8988T (cell line): Measurements from ENCODE around the gene HSPA12B.
A peak's percentile ranks its signal among the peaks of the same experiment; 100 is the strongest.

Source experiments
- DNase-seq: peaks from one replicate; pipeline ENCODE4 v3.0.0; 2011

Gene HSPA12B

DNA sequence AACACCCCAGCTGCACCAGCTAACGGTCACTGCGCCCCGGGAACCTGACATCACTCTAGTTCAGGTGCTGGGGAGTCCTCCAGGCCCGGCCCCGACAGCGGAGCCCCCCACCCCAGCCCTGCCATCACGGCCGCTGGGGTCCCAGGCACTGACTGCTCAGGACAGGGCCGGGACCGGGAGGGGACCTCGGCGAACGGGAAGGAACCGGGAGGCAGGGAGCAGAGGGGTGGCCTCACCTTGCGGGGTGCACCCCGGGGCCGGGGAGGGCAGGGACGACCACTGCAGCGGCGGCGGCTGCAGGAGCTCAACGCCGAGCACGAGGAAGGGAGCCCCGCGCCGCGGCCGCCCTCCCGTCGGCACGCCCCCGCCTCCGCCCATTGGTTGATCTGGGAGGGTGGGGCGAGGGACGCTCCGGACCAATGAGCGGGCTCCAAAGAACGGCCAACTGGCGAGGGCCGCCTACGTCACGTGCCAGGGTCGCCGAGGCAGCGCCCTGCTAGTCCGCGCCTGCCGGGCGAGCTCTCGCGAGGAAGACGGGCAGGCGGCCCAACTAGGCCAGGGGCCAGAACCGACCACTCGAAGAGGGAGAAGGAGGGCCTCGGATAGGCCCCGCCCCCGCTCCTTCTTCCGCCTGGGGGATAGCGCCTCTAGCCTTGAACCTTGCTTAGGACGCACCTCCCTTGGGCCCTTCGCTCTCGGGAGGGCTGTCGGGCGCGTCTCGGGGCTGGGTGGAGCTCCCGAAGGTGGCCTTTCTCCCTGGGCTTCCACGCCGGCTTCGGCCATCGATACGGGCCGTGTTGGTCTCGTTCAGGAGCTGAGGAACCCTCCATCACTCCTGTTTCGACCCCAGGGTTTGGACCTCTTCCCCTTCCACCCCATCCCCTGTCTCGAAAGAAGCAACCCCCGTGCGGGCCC lies 35.2 kb downstream of the HSPA12B start, which contains the start of gene ADISSP:
TSS of gene ADISSP (minus strand) at position 327 of the 915 bp plus-strand sequence. CDS start 7,653 bp downstream, outside the sequence.
- DNase-seq = peak; percentile 96

DNA sequence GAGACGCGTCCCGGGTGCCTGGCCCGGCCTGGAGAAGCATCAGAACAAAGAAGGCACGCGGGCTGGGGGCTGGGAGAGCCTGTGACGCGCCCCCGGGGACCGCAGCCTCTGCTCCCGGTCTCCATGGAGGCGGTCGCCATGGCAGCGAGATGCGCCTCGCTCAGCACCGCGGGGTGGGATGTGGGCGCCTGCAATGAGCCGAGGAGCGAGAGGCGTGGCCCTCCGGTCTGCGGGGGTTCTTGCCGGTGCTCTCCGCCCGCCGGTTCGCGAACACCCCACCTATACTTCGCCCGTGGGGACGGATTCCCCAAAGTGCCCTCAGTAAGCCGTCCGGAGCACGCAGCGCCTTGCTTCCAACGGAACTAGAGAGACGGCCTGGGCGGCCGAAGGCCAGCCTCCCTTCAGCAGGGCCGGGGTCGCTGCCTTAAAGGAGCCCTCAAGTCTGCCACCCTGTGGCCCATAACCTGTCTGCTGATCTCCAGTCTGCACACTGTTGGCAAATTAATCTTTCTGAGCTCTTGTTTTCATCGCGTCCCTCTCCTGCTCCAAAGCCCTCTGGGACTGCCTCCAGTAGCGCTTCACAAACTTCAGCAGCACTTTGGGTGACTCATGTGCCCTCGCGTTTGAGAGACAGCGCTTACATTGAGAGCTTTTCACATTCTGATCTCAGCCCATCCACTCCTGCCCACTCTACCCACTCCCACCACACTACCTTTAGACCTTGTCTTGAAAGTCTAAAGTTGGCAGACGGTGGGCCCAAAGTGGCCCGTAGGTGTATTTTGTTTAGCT lies 36.1 kb downstream of the HSPA12B start:
- DNase-seq = no peak

DNA sequence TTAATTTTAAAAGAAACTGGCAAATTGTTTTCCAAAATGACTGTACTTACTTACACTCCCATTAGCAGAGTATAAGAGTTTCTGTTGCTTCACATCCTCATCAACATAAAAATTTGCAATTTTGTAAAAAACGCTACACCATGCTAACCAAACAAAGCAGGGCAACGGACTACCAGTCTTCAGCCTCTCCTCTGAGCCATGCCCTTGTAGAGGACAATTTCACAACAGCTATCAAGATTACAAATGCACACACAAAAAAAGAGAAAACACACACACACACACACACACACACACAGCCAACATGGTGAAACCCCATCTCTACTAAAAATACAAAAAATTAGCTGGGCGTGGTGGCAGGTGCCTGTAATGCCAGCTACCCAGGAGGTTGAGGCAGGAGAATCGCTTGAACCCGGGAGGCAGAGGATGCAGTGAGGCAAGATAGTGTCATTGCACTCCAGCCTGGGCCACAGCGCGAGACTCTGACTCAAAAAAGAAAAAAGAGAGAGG lies 39.1 kb downstream of the HSPA12B start:
- no peak for DNase-seq

DNA sequence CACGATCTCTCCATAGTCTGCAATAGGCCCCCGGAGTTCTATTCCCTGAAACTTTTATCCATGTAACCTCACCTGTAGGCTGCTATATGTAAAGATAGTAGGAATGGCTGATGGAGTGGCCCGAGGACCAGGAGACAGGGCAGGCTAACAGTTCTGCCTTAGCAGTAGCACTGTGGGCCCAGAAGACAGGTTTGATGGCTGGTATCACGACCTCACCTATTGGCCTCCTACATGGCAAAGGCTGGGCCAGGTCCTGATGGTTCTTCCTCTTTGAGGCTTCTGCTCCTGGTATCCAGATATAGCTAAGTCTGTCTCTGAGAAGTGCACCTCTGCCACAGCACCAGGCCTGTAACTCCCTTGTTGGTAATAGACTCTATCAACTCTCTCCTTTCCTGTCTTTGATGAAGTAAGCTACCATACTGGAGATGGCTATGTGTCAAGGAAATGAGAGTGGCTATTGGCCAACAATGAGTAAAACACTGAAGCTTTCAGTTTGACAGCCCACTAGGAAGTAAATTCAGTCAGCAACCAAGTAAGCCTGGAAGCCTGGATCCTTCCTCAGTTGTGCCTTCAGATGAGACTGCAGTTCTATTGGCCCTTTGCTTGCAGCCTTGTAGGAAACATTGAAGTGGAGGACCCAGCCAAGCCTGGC lies 43.1 kb downstream of the HSPA12B start:
- no peak for DNase-seq

DNA sequence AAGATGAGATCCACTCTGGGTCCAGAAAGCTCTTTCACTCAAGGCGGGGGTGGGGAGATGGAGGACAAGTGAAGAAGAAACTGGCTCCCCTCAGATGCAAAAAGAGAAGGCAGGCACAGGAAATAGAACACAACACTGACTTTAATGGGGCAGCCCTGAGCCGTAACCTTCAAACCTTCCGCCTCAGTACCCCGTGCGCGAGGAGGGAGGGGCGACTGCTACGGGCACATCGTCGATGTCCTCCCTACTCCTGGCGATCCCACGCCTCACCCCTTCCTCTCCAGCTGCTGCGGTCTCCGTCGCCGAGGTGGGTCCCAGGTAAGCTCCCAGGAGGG lies 44.9 kb downstream of the HSPA12B start:
- DNase-seq = no peak

DNA sequence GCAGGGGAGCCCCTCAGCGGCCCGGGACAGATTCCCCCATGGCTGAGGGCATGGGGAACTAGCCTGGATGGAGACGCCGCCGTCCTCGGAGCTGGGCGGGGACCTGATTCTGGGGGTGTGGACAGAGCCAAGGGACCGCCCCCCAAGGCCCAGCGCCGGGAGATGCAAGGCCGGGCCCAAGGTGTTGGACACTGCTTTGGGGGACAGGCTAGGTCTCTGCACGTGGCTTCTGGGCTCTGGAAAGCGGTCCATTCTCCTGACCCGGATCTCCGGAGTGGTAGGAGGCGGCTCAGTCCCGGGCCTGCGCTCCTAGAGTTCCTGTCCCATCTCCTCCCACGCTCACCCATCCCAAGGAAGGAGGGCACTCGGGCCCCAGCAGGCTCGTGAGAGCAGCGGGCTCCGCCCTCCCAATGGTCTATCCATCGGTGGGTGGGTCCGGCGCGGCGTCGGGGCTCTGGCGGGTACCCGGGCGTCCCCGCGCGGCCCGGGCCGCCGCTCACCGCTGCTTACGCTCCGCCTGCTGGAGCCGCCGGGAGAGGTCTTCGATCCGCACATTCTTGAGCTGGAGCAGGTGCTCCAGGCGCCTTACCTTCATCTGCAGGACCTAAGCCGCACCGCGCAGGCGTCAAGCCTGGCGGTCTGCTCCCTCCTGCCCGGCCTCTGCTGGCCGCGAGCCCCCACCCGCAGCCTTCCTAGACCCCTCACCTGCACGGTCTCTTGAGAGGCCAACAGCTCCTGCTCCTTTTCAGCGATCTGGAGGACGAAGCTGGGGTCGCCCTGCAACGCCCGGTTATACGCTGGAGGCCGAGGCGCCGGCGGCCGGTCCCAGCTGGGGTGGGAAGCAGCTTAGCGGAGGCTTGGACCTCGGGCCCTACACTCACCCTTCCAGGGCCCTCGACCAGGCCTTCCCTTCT lies 45.5 kb downstream of the HSPA12B start:
- no peak for DNase-seq

DNA sequence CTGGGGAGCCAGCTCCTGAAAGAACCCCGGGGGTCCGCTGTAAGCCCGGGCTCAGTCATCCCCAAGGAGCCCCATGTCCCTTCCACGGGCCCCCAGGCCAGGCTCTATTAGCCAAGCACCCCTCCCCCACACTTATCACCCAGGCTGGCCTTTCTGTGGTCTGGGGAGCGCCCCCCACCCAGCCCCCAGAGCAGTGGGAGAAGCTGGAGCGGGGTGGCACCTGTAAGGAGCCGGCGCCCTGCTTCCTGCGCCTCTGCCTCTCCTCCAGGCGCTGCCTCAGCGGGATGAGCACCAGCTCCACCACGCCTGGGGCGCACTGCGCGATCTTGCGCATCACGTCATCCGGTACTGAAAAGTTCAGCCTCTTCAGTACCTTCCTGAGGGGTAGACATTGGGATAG lies 46.5 kb downstream of the HSPA12B start:
- DNase-seq = no peak

DNA sequence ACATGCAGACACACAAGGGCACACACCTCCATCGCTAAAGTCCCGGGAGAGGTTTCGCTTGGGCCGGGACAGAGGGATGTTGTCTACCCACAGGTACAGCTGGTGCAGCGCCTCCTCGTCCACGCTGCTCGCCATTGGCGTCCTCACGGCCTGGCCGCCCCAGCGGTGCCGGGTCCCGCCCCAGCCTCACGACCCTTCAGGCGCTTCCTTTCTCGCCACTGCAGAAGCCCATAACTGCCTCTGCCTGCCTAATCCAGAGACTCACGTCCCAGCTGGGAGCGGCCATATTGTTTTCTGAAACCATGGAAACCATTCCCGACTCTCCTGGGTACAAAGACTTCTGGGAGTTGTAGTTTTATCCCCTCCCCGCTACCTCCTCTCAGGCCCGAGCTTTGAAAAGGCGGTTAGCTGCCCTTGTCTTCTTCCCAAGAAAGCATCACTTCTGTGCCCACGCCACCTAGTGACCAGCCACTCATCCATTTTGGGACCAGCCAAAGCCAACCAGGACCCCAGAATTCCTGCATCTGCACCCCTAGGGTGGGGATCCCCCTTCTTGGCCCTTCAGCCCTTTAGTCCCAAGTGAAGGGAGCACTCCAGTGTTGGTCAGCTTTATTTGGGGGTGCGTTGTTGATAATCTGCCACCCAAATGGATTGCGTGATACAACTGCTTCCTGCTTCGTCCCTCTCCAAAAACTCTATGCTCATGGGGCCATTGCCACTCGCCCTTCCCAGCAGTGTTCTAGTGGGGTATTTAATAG lies 48.8 kb downstream of the HSPA12B start, which contains the start of gene SPEF1:
TSS of gene SPEF1 (minus strand) at position 296 of the 758 bp plus-strand sequence. CDS start at position 135, 161 bp downstream.
- DNase-seq = peak; percentile 99

DNA sequence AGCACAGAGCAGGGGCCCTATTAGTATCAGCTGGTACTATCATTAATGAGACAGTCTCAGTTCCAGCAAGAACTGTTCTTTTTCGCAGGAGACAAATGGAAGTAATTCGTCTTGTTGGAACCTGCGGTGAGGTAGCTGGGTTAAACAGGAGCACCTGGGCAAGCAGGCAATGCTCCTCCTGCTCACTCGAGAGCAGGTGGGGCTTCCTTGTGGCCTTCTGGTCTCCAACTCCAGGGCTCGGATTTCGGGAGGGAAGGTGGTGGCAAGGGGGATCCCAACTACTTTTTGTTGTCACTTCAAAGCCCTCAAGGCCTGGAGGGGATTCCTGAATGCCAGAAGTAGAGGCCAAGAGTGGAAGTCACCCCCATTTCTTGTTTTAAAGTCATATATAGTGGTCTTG lies 50.1 kb downstream of the HSPA12B start:
- DNase-seq = no peak

DNA sequence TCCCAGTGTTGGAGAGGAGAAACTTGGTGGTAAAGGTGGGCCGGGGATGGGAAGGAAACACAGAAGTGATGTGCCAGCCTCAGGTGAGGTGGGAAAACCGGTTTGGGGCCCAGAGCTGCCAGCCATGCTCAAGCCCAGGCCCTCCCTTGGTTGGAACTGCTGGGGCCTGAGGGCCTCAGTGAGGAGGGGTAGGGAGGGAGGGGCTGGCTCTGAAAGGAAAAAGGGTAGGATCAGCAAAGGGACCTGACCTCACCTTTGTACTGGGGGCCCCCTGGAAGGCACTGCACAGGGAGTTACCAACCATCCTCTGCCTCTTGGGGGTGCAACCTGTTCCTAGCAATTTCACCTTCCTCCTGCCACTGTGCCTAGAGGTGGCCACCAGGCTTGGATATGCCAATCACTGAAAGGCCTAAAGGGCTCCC lies 50.6 kb downstream of the HSPA12B start:
- no peak for DNase-seq

DNA sequence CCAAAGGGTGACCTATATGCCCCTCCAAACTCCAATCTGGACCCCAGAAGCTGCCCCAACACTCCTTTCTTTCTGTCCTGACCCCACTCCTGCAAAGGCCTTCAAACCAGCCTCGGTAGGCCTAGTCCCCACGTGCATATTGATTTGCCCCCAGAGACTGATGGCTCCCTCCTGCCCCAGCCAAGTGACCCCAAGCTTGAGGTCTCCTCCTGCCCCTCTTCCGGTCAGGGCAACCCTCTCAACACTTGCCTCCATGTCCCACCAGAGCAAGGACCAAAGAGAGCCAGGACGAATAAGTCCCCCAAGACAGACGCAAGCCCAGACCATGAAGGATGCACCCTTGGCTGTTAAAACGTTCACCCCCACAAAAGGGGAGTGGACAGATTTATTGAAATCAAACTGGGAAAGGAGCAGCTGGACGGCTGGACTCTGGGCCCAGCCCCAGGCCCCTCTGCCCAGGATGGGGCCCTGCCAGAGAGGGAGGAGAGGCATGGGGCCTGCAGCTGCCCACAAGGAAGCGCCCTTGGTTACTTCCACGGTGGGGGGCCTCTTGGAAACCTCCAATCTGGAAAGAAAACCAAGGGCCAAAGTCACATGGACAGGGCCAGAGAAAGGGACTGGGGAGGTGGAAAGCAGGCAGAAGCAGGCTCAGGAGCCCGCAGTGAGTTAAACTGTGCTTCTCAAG lies 51.2 kb downstream of the HSPA12B start:
- no peak for DNase-seq

DNA sequence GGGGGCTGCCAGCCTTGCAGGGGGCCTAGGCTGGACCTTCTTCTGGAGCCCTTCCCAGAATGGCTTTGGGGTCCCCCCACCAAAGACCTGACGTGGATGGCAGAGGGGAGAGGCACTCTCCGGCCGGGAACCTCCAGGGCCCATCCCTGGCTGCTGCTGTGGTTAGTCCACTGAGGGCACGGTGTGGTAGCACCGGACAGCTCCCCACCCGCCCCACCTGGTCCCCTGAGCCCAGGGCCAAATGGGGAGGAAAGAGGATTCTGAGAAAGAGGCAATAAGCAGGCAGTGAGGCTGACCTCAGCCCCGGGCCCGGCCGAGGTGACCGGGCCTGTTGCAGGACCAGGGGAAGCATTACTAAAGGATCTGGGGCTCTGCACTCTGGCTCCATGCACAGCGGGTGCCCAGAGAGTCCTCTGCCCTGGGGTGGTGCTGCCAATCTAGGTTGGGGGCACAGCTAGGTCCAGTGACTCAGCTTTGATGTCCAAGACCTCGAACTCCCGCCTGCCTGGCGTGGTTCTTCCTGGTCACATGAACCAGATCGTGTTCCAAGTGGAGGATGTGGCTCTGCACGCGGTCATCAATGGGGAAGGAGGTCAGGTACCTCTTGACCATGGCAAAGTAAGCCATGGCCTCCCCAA lies 51.9 kb downstream of the HSPA12B start:
- no peak for DNase-seq

DNA sequence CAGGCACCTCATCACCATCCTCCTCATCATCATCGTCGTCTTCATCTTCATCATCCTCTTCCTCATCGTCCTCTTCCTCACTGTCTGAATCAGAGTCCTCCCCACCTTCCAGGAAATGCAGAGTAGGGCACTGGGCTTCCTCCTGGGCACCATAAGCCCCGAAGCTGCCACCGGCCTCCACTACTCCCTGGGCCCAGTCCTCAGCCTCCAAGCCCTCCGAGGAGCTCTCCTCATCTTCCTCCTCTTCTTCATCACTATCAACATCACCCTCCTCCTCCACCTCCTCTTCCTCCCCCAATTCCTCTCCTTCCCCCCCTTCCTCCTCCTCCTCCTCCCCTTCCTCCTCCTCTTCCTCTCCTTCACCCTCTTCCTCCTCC lies 52.4 kb downstream of the HSPA12B start:
- no peak for DNase-seq

DNA sequence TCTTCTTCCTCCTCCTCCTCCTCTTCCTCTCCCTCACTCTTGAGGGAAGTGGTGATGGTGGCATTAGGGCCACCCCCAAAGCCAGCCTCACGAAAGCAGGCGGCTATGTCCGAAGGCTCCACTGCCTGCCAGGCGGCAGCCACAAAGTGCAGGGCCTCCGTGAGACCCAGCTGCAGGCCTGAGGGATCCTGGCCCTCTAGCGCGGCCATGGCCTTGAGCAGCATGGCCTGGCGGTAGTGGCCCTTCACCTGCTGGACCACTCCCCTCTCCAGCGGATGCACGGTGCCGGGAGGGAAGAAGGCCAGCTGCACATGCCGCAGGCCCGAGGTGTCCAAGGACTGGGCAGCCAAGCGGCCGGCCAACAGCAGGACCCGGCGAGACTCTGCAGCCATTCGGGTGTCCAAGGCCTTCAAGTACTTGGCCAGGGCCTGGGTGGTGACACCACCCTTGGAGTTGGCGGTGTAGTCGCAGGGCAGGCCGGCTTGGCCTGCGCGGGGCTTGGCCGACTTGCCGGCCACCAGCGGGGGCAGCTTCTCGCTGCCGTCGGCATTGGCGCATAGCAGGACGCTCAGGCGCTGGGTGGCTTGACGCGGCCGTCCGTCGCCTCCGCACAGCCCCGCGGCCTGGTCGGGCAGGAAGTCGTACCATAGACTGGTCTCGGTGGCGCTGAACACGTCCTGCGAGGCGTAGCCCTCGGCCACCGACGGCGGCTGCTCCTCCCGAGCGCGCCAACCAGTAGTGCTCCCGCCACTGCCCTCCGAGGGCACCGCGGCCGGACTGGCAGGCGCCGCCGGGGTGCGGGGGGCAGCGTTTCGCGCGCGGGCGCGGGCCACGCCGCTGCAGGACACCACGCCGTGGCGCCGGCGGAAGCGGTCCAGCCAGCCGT lies 53.0 kb downstream of the HSPA12B start:
- DNase-seq = no peak

DNA sequence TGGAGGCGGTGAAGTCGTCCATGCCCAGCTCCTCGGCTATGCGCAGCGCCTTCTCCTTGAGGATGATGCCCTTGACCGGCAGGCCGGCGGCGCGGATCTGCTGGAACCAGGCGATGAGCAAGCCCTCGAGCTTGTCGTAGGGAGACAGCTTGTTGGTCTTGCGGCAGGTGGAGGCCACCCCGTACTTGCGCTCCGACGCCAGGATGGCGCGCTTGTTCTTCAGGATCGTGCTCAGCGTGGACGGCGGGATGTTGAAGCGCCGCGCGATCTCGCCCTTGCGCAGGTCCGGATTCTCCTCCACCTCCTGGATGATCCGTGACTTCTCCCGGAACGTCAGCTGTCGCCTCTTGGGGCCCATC lies 53.6 kb downstream of the HSPA12B start:
- DNase-seq = peak; percentile 83

DNA sequence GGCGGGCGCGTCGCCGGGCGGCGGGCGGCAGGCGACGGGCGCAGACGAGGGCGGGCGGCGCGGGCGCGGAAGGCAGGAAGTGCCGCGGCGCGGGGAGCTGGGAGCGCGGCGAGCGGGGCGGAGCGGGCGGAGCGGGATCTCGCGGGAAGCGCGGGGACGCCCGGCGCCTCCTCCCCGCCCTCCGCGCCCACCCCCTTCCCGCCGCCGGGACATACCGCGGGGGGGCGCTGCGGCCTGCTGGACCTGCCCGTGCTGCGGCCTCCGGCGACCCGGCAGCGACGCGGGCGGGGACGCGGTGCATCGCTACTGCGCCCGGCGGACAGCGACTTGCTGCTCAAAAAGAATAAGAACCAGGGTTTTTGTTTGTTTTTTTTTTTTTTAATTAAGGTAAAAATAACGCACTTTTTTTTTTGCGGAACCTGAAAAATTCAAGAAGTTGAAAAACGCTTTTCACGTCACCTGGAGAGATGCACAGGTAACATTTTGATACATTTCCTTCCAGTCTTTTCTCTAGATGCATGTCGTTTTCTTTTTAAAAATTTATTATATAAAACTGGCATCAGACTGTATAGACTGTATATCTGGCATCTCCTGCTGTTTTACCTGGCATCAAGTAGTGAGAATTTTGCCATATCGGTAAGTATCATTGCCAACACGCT lies 54.3 kb downstream of the HSPA12B start, which contains the start of gene CENPB:
TSS of gene CENPB (minus strand) at position 76 of the 659 bp plus-strand sequence. CDS start 257 bp downstream, outside the sequence.
- peak; percentile 99 for DNase-seq

DNA sequence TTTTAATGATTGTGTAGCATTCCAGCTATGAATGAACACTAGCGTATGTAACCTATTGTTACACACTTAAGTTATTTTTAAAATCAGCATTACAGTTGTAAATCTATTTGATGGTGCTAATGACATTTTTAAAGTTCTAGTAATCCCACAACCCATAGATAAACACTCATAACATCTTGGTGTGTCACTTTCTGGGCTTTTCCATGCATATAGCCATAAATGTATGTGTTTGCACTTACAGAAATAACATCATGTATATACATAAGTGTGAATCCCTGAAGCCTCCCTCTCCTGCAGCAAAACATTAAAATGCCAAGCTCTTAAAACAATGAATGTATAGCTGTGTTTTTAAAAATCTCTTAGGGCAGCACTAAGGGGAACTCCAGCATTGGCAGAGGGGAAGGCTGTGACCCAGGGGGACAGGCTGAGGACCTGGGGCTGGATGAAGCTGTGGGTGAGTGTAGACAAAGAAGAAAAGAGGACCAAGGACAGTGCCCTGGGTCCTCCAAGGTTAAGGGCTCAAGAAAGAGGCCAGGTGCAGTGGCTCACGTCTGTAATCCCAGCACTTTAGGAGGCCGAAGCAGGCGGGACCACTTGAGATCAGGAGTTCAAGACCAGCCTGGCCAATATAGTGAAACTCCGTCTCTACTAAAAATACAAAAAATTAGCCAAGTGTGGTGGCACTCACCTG lies 55.0 kb downstream of the HSPA12B start:
- DNase-seq = no peak

DNA sequence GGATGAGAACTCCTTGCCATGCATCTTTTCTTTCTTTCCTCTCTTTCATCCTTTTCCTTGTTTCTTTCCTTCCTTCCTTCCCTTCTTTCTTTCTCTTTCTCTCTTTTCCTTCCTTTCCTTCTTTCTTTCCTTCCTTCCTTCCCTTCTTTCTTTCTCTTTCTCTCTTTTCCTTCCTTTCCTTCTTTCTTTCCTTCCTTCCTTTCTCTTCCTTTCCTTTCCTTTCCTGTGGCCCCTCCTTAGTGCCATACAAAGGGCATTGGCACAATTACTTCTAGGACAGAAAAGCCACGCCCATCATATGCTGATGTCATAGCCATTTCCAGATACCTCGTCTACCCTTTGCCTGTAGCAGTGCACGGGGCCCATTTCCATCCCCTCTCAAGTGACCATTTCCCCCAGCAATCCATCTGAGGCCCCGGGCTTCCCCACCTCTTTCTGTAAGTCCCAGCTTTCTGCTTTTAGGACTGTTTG lies 56.2 kb downstream of the HSPA12B start:
- DNase-seq = no peak
